Fibroblast of villous mesenchyme (primary cell): ENCODE data around the gene SMDT1. TPM values are rescaled to one million over a fixed set of nuclear protein-coding genes. Genes with fewer than 3 reads are reported as not detected.
"Not testable (repeated sequence)": the region's sequence is repeated elsewhere in the genome, so short reads cannot be mapped to it uniquely, and the experiment has no call there.

Source experiments
- DNase-seq: peaks from one replicate; pipeline ENCODE4 v3.0.0-alpha.2; 2010; ENCODE audit warnings: low read depth
- H3K4me3 ChIP-seq: 2 replicates; pipeline ENCODE4 v1.5.1; 2011; ENCODE audit warnings: low read depth, mild to moderate bottlenecking, low read length
- total RNA-seq: library from RNA; depleted of rRNA; stranded (reverse); fragments of >200 nt; gene quantifications from 2 replicates; pipeline ENCODE4 v1.2.3, GENCODE V29; 2012
- TF ChIP-seq, protein P1 (sequence below): IDR thresholded peaks from 2 replicates; pipeline ENCODE4 v1.5.1; 2012; ENCODE audit warnings: low read depth, mild to moderate bottlenecking, low read length; ENCODE audit not compliant: insufficient read depth

SMDT1 gene
- total RNA-seq, 1 donor = 5.2 TPM

DNA sequence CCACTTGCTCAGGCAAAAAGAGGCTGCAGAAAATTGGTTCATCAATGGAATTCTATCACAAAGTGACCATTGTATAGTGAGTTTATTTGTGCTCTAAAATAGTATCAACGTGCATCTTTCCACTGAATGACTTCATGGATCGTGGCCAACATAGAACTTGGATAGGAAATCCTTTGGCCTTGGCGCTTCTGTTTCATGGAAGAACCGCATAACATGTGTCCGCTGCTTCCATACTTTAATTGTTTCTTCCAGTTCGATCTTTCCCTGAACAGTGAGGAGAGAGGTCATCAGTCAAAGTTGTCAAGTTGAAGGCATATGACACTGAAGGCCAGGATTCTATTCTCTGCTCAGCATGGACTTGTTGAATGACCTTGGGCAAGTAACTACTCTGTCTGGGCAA lies 6.6 kb downstream of the SMDT1 start:
- TF ChIP-seq, protein P1, sequence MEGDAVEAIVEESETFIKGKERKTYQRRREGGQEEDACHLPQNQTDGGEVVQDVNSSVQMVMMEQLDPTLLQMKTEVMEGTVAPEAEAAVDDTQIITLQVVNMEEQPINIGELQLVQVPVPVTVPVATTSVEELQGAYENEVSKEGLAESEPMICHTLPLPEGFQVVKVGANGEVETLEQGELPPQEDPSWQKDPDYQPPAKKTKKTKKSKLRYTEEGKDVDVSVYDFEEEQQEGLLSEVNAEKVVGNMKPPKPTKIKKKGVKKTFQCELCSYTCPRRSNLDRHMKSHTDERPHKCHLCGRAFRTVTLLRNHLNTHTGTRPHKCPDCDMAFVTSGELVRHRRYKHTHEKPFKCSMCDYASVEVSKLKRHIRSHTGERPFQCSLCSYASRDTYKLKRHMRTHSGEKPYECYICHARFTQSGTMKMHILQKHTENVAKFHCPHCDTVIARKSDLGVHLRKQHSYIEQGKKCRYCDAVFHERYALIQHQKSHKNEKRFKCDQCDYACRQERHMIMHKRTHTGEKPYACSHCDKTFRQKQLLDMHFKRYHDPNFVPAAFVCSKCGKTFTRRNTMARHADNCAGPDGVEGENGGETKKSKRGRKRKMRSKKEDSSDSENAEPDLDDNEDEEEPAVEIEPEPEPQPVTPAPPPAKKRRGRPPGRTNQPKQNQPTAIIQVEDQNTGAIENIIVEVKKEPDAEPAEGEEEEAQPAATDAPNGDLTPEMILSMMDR = no peak
- no peak overlapping the region for H3K4me3 ChIP-seq
- no peak for DNase-seq

DNA sequence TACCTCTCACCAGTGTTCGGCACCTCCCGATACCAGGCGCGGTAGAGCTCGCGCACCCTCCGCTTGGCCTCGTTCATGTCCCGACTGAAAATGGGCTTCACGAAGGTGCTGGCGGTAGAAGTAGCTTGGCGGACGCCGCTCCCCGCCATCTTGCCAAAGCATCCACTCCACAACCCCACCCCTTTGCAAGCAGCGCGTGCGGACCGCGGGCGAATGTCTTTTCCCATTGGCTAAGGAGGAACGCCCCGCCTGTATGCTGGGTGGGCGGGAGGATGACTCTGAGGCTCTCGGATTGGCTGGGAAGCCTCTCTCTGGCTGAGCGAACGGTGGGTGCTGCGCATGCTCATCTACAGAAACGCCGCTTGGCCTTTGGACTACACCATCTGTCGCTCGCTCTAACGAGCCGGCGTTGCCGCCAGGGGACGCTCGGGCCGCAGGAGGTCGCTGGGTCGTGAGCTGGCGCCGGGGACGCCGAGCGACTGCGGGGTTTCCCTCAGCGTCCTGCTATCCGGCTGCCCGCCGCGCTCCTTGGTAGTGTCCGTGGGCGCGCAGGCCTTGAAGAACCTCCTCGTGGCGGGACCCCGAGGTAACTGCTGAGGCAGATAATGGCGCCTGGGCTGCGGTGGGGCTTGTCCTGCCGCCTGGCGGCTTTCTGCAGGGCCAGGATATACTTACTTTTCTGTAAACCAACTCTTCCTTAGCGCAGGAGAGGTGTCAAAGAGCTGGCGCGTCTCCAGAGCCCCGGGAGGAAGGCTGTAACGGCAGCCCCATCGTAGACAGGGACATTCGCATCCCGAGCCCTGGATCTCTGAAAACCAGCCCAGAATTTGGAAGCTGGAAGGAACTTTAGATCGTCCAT lies 11.3 kb downstream of the SMDT1 start, which contains the start of gene NDUFA6:
Gene NDUFA6 (minus strand): TSS at position 177 of the 859 bp plus-strand sequence. CDS start 28 bp downstream, at position 149.
- TF ChIP-seq, protein P1 = peak; percentile 75
- DNase-seq = peak; percentile 99
- peak within 1 kb of the TSS; percentile 63 for H3K4me3 ChIP-seq

DNA sequence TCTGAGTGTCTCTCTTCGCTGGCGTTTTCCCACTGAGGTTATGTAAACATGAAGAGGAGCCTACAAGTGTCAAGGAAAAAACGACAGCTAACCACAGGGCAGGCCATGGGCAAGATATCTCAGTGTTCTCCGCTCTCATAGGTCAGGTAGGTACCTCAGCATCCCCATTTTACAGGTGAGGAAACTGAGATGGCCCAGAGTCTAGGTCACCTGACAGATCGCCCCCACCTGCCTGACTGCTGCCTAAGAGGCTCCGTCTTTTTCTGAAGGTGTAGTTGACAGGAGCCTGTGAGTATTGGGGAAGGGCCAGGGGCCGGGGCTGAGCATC lies 11.9 kb downstream of the SMDT1 start:
- H3K4me3 ChIP-seq = peak overlapping the region; percentile 63
- DNase-seq = no peak
- TF ChIP-seq, protein P1 = no peak

DNA sequence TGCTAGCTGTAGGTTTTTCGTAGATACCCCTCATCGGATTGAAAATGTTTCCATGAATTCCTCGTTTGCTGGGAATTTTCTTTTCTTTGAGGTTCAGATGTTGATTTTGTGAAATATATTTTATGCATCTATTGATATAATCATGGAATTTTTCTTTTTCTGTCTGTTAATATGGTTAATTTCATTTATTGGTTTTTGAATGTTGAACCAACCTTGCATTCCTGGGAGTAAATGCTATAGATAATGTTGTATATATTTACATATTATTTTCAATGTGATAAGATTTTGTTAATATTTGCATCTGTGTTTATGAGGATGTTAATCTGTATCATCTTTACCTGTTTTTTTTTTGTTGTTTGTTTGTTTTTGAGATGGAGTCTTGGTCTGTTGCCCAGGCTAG lies 21.7 kb downstream of the SMDT1 start:
- TF ChIP-seq, protein P1 = no peak
- no peak overlapping the region for H3K4me3 ChIP-seq
- DNase-seq = no peak

DNA sequence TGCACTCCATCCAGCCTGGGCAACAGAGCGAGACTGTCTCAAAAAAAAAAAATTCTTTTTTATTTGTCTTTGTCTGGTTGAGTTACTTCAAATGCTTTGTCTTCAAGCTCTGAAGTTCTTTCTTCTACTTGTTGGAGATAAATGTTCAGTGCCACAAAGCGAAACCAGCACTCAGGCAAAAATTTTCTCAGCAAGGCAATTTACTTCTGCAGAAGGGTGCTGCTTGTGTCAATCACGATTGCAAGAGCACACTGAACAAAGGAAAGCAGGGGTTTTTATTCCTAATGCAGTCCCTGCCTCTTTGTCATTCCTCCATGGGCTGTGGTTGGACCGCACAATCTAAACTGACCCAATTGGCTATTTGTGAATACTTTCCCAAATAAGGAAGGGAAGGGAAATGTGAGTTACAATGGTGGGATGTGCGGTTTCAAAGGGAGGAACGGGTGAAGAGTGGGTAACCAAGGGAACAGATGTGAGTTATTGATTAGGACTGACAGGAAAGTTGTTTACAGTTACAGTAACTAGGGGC lies 24.9 kb downstream of the SMDT1 start:
- DNase-seq, H3K4me3 ChIP-seq: not testable (repeated sequence)

DNA sequence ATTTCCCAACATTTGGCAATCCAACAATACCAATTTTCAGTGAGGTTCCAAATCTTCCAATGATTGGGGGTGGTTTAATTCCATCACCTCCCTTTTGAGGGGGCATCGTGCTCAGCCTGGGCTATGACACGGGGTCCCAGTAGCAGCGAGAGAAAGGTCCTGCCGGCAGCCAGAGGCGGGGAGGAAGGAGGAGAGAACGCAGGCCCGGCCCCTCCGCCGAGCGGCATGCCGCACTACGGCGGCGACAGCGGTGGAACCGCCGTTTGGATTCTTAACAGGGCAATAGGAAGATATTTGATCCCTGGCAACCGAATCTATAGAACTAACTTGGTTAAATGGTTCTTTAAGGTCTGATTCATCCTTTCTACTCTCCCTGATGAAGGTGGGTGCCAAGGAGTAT lies 29.3 kb downstream of the SMDT1 start:
- no peak for DNase-seq
- TF ChIP-seq, protein P1 = no peak
- no peak overlapping the region for H3K4me3 ChIP-seq

DNA sequence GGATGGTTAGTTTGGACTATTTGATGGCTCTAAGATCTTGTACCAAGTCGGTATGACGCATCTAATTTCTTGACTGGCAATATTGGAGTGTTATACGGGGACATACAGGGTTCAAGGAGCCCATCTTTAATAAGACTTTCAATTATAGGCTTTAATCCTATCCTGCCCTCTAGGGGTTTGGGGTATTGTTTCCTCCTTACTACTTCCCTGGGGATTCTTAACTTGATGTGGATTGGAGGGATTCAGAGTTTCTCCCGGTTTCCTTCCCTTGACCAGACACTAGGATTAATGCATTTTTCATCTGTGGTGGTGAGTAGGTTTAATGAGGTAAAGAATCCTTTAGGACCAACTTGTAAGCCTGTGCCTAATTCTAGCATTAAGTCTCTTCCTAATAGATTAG lies 32.3 kb downstream of the SMDT1 start:
- no peak overlapping the region for H3K4me3 ChIP-seq
- TF ChIP-seq, protein P1 = no peak
- DNase-seq = no peak

DNA sequence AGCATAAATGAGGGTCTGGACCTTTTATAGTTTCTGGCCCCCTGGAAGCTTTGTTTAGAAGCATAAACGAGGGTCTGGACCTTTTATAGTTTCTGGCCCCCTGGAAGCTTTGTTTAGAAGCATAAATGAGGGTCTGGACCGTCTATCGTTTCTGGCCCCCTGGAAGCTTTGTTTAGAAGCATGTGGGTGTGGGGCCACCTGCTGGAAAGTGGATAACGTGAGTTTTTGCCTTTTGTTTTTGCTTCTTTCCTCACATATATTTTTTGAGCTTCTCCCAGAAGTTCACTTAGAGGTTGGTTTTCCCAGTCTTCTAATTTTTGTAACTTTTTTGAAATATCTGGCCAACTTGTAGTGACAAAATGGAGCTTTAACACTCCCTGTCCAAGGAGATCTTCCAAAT lies 33.3 kb downstream of the SMDT1 start:
- H3K4me3 ChIP-seq = not testable (repeated sequence)
- peak; percentile 16 for DNase-seq
